Spleen (tissue), 11 donors: ENCODE data around the gene MUC21. TPM values are rescaled to one million over a fixed set of nuclear protein-coding genes. Genes with fewer than 3 reads are reported as not detected.
"Not testable (repeated sequence)": the region's sequence is repeated elsewhere in the genome, so short reads cannot be mapped to it uniquely, and the experiment has no call there.

Source experiments
- DNase-seq: peaks from one replicate; pipeline ENCODE4 v3.0.0-alpha.2; 2020
- H3K27ac ChIP-seq, 8 donors: fragments of 200-600 bp; sonication (generic) in 7 of 8; 1 replicate in 4 of 8; 2 replicates in 4 of 8; pipeline versions ENCODE4 v1.5.0 to v1.8.0; 2016 to 2021; ENCODE audit warnings: inconsistent platforms in 4 of 8, mild to moderate bottlenecking in 4 of 8, moderate library complexity in 1 of 8
- H3K27me3 ChIP-seq, 7 donors: fragments of 200-600 bp; sonication (generic) in 6 of 7; replicated peaks in 1 of 7; 1 replicate in 4 of 7; 2 replicates in 3 of 7; pipeline versions ENCODE4 v1.5.0 to v1.8.0; 2016 to 2021; ENCODE audit warnings: inconsistent platforms in 3 of 7, mild to moderate bottlenecking in 1 of 7
- H3K36me3 ChIP-seq, 6 donors: fragments of 200-600 bp; sonication (generic) in 5 of 6; 1 replicate in 4 of 6; 2 replicates in 2 of 6; pipeline versions ENCODE4 v1.5.0 to v1.8.0; 2016 to 2021; ENCODE audit warnings: inconsistent platforms in 2 of 6
- H3K4me1 ChIP-seq, 6 donors: fragments of 200-600 bp; sonication (generic) in 5 of 6; 1 replicate in 3 of 6; 2 replicates in 3 of 6; pipeline versions ENCODE4 v1.5.0 to v1.8.0; 2016 to 2021; ENCODE audit warnings: inconsistent platforms in 3 of 6
- H3K4me3 ChIP-seq, 8 donors: fragments of 200-600 bp; sonication (generic) in 7 of 8; 1 replicate in 4 of 8; 2 replicates in 4 of 8; pipeline versions ENCODE4 v1.5.0 to v1.8.0; 2016 to 2021; ENCODE audit warnings: inconsistent platforms in 4 of 8, mild to moderate bottlenecking in 4 of 8, moderate library complexity in 2 of 8
- H3K9me3 ChIP-seq, 8 donors: fragments of 200-600 bp; sonication (generic) in 7 of 8; 1 replicate in 4 of 8; 2 replicates in 4 of 8; pipeline versions ENCODE4 v1.5.0 to v1.8.0; 2016 to 2021; ENCODE audit warnings: inconsistent platforms in 4 of 8
- POLR2A ChIP-seq, 3 donors: fragments of 450-650 bp; IDR thresholded peaks; one replicate each; pipeline ENCODE4 v1.5.1; 2017; ENCODE audit warnings: antibody characterized with exemption in 3 of 3, mild to moderate bottlenecking in 1 of 3
- POLR2AphosphoS5 ChIP-seq, 3 donors: sonication (generic); formaldehyde crosslinking; IDR thresholded peaks; one replicate each; pipeline ENCODE4 v1.5.1; 2017; ENCODE audit warnings: antibody characterized with exemption in 3 of 3
- WGBS, 5 donors: extraction: QIAGEN DNeasy Blood & Tissue Kit in 3 of 5; methylation state at CpG; one replicate each; pipeline versions ENCODE4 v1.1.5 to v1.1.7; 2013 to 2018; 5-methylcytosine and 5-hydroxymethylcytosine counted together
- intact Hi-C: fragments of 100-400 bp; cut with DNase I; formaldehyde crosslinking; loops from one replicate; pipeline ENCODE4 v1.15.0; 2023; ENCODE audit warnings: low total_unique reads
- polyA plus RNA-seq, 3 donors: library from polyadenylated mRNA; stranded (reverse); fragments of 200-250 nt; gene quantifications; one replicate each; pipeline ENCODE4 v1.2.1, GENCODE V29; 2013
- total RNA-seq, 7 donors: library from RNA; depleted of rRNA in 3 of 7; stranded (reverse); fragments of >200 nt in 3 of 7; fragmentation: NEBNext Ultra II Directional in 4 of 7; extraction: Animal tissue kit (Norgen Biotek cat#: 25700) in 4 of 7; gene quantifications; one replicate each; pipeline versions ENCODE4 v1.1.0 to v1.2.1, GENCODE V29; 2016 to 2021
- TF ChIP-seq, protein P1 (sequence below), 11 experiments: fragments of 200-600 bp in 7 of 11; fragments of 450-650 bp in 4 of 11; sonication (generic) in 4 of 11; IDR thresholded peaks in 8 of 11; conservative IDR thresholded peaks in 3 of 11; 1 replicate in 7 of 11; 2 replicates in 4 of 11; pipeline versions ENCODE4 v1.4.0 to v1.8.0; 2016 to 2021; ENCODE audit warnings: antibody characterized with exemption in 11 of 11, inconsistent platforms in 4 of 11, mild to moderate bottlenecking in 1 of 11
- donor health status: healthy with polysubstance abuse.
- donor health status: DM: no; HTN: no; CAD: no; lungs with moderate emphysema.
- donor health status: DM: no; HTN: no; CAD: no.
- donor health status: Bipolar disorder and iron deficiency.
- donor health status: healthy.
- donor health status: DM: no; HTN: no; CAD: no.
- donor health status: DM: yes; HTN: yes; CAD: no.

Gene MUC21
- total and polyA plus RNA-seq, 10 donors = 0.02 to 0.64 (median 0.05) TPM; not detected in 7

DNA sequence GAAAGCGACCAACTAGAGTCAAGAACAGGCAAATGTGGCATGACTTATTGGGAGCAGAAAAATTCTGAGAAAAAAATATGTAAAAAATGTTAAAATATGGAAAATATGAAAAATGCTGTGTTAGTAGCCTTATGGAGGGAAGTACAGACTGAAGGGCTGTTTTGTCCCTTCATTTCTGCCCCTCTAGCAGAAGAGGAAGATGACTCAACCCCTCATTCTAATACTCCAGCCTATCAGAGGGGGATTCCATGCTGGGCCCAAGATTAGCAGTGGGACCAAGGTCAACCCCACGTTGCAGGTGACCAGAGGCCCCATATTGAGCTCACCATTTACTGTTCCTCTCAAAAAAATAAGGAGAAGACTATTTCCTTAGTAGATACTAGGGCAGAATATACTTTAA lies 8.4 kb downstream of the MUC21 start:
- no peaks in the 10 kb centered on the region for H3K9me3 ChIP-seq
- TF ChIP-seq POLR2AphosphoS5 (IDR thresholded peaks at IDR 0.05) (no peak), POLR2A (IDR thresholded peaks at IDR 0.05) (no peak)
- TF ChIP-seq, protein P1, sequence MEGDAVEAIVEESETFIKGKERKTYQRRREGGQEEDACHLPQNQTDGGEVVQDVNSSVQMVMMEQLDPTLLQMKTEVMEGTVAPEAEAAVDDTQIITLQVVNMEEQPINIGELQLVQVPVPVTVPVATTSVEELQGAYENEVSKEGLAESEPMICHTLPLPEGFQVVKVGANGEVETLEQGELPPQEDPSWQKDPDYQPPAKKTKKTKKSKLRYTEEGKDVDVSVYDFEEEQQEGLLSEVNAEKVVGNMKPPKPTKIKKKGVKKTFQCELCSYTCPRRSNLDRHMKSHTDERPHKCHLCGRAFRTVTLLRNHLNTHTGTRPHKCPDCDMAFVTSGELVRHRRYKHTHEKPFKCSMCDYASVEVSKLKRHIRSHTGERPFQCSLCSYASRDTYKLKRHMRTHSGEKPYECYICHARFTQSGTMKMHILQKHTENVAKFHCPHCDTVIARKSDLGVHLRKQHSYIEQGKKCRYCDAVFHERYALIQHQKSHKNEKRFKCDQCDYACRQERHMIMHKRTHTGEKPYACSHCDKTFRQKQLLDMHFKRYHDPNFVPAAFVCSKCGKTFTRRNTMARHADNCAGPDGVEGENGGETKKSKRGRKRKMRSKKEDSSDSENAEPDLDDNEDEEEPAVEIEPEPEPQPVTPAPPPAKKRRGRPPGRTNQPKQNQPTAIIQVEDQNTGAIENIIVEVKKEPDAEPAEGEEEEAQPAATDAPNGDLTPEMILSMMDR (IDR thresholded peaks at IDR 0.05 in 8 of 11, conservative IDR thresholded peaks at IDR 0.05 in 3 of 11) = no peak
- WGBS, 5 donors = 74 to 87% (median 76%) methylated on average over 2 of the region's 2 CpGs
- no peak for DNase-seq
- peaks cover 0 to 9% (median 0%) of the 10 kb centered on the region in 6 donors for H3K4me1 ChIP-seq
- intact Hi-C loops = no loop called here
- H3K36me3 ChIP-seq = no peaks in the 10 kb centered on the region
- H3K4me3 ChIP-seq = no peak overlapping the region
- H3K27ac ChIP-seq = no peak overlapping the region
- H3K27me3 ChIP-seq = no peaks in the 10 kb centered on the region

DNA sequence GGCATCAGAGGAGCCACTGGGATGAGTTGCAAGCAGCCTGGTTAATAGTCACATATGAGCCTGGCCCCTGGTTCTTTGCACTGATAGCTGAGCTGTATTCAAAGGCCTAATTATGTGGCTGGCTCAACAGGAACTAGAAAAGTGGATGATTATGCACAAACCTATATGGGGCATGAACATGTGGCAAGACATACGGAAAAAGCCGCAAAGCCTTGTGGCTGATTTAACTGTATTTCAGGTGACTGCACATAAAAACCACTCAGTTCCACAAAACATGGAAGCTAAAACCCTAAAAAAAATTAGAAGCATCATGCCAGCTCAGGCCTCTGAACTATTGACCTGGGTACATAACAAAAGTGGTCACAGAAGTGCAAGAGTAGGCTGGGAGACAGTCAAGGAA lies 13.8 kb downstream of the MUC21 start:
- no peak overlapping the region for H3K27ac ChIP-seq
- TF ChIP-seq POLR2A (IDR thresholded peaks at IDR 0.05) (no peak), POLR2AphosphoS5 (IDR thresholded peaks at IDR 0.05) (no peak)
- TF ChIP-seq, protein P1 (IDR thresholded peaks at IDR 0.05 in 8 of 11, conservative IDR thresholded peaks at IDR 0.05 in 3 of 11) = no peak
- no peaks in the 10 kb centered on the region for H3K9me3 ChIP-seq
- peaks cover 0 to 7% (median 0%) of the 10 kb centered on the region in 7 donors for H3K27me3 ChIP-seq
- WGBS, 5 donors = 63 to 91% (median 78%) methylated on average over 2 of the region's 2 CpGs
- intact Hi-C loops = no loop called here
- DNase-seq = no peak
- H3K4me3 ChIP-seq = no peak overlapping the region
- H3K4me1 ChIP-seq = peaks cover 0 to 5% (median 0%) of the 10 kb centered on the region in 6 donors
- H3K36me3 ChIP-seq = no peaks in the 10 kb centered on the region

DNA sequence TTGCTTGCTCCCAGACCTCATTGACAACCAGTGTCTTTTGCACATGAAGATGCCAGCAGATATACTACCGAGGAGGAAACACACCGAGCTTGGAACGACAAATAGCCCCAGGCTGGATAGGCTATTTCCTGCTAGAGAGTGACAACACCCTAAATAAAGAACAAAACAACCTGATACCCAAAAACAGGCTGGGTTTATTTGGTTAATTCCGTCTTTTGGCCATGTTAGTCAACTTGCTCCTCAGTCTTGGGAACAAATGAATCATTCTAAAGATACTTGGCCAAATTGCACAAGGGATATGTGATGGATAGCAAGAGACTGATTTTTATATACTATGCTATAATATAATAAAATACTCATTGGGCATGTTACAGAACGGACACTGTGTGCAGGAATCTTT lies 15.3 kb downstream of the MUC21 start:
- Histone ChIP-seq H3K27me3 (peaks cover 0 to 7% (median 0%) of the 10 kb centered on the region in 7 donors), H3K4me1 (peaks cover 0 to 5% (median 0%) of the 10 kb centered on the region in 6 donors), H3K9me3 (no peaks in the 10 kb centered on the region), H3K4me3 (no peak overlapping the region), H3K27ac (no peak overlapping the region), H3K36me3 (no peaks in the 10 kb centered on the region)
- intact Hi-C loops = no loop called here
- TF ChIP-seq, protein P1 (IDR thresholded peaks at IDR 0.05 in 8 of 11, conservative IDR thresholded peaks at IDR 0.05 in 3 of 11) = no peak
- TF ChIP-seq POLR2AphosphoS5 (IDR thresholded peaks at IDR 0.05) (no peak), POLR2A (IDR thresholded peaks at IDR 0.05) (no peak)
- DNase-seq = no peak
- WGBS, 5 donors = 55 to 79% (median 63%) methylated on average over 5 of the region's 5 CpGs

DNA sequence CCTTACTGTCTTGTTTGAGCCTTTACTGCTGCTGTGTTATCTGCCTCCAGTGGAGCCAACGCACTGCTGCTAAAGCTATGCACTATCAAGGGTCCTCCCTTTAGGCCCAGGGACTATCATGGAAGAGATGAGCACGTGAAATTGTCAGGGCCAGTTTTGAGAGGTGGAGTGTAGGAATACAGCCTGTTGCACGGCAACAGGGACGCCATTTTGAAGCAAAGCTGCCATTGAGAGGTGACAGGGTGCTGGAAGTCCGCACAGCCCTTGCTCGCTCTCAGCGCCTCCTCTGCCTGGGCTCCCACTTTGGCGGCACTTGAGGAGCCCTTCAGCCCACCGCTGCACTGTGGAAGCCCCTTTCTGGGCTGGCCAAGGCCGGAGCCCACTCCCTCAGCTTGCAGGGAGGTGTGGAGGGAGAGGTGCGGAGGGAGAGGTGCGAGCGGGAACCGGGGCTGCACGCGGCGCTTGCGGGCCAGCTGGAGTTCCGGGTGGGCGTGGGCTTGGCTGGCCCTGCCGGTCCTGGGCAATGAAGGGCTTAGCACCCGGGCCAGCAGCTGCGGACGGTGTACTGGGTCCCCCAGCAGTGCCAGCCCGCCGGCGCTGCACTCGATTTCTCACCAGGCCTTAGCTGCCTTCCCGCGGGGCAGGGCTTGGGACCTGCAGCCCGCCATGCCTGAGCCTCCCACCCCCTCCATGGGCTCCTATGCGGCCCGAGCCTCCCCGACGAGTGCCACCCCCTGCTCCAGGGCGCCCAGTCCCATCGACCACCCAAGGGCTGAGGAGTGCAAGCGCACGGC lies 16.7 kb downstream of the MUC21 start:
- H3K4me3 ChIP-seq, H3K36me3 ChIP-seq, H3K9me3 ChIP-seq, DNase-seq, H3K27me3 ChIP-seq, H3K4me1 ChIP-seq, H3K27ac ChIP-seq, intact Hi-C loops: not testable (repeated sequence)
- WGBS, 5 donors = 83 to 96% (median 96%) methylated on average over 16 to 39 of the region's 39 CpGs
